ENCODE results near the gene MYO16. TPM values are rescaled to one million over a fixed set of nuclear protein-coding genes. Genes with fewer than 3 reads are reported as not detected.
A peak's percentile ranks its signal among the peaks of the same experiment; 100 is the strongest.

The MYO16 gene
- total and polyA plus RNA-seq, 2 of the 4 experiments (the other 2 are of a cell fraction), result under 0.01 to 0.03 TPM

DNA sequence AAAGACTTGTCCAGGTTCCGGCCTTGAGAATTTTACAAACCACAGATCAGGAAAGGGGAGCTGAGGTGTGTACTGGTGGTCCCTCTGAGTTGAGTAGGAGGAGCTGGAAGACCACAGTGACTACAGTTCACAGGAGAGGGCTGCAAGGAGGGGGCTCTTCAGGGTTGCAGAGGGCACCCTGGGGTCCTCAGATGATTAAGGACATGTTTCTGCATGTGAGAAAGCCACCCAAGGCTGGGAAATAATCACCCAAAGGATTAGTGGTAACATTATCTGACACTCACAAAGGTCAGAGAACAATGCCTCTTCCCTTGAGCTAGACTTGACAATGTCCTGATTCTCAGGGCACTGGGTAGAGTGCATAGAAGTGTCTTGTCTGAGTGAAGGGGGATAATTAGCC is 616.6 kb downstream of the MYO16 start:
- intact Hi-C loops (cut with micrococcal nuclease) (no loop called here), dilution Hi-C loops (cut with HindIII; ENCODE audit: low sequenced_read_pairs, unreplicated experiment) (no loop called here), in situ Hi-C loops (cut with MboI; ENCODE audit: low sequenced_read_pairs) (no loop called here)
- Histone ChIP-seq H3K9me1 (ENCODE audit: insufficient read depth, low read length) (peaks cover 3% of the 10 kb centered on the region), H3K4me2 (ENCODE audit: low read depth, low read length) (no peak overlapping the region), H3K14ac (replicated peaks; ENCODE audit: low read depth, low read length) (no peak overlapping the region), H2BK5ac (ENCODE audit: low read depth, low read length, poor library complexity, severe bottlenecking) (no peak overlapping the region), H2AK5ac (ENCODE audit: low read depth, low read length) (0 out of 2 replicates have a peak overlapping the region, but pooled peaks have one; percentile 27), H3K9me3 (ENCODE audit: control insufficient read depth, insufficient read depth, low read length) (no peaks in the 10 kb centered on the region; the same call in 1 of the 2 replicates), H4K91ac (ENCODE audit: insufficient read depth, low read depth, low read length) (no peak overlapping the region), H2BK20ac (ENCODE audit: low read depth, low read length) (0 out of 2 replicates have a peak overlapping the region, but pooled peaks have one; percentile 14), H3K79me1 (ENCODE audit: low read depth in 1 of 2, low read length in 2 of 2) (no peaks in the 10 kb centered on the region), H4K8ac (ENCODE audit: low read depth in 2 of 2, low read length in 2 of 2) (no peak overlapping the region), H3K4ac (ENCODE audit: low read depth, low read length) (peak overlapping the region; percentile 41; the same call in 1 of the 2 replicates), H3K27me3 (ENCODE audit: control insufficient read depth, insufficient read depth, low read length) (no peaks in the 10 kb centered on the region), H2AFZ (replicated peaks; ENCODE audit: low read length, poor library complexity) (no peak overlapping the region), H3K36me3 (ENCODE audit: control insufficient read depth, insufficient read depth, low read length) (no peaks in the 10 kb centered on the region), H4K5ac (ENCODE audit: low read depth, low read length) (no peak overlapping the region; the same call in 1 of the 2 replicates), H3K23ac (ENCODE audit: low read depth, low read length) (no peak overlapping the region), H3K4me3 (ENCODE audit: insufficient read depth, low read depth, low read length) (no peak overlapping the region), H2BK15ac (ENCODE audit: low read depth, low read length) (peak overlapping the region; percentile 63; the same call in 1 of the 3 replicates), H4K20me1 (ENCODE audit: insufficient read depth, low read length) (no peaks in the 10 kb centered on the region), H3K56ac (ENCODE audit: extremely low read depth, insufficient read depth, low read length) (no peak overlapping the region), H2BK120ac (ENCODE audit: low read depth, low read length) (peak overlapping the region; percentile 42; the same call in 1 of the 2 replicates), H3K27ac (ENCODE audit: insufficient read depth, low read length) (no peak overlapping the region), H2AK9ac (replicated peaks; ENCODE audit: low read depth, low read length, poor library complexity) (no peak overlapping the region), H3K9ac (ENCODE audit: low read depth, low read length) (no peak overlapping the region), H3K18ac (ENCODE audit: low read depth, low read length) (peak overlapping the region; percentile 61; the same call in 1 of the 2 replicates), H3K4me1 (ENCODE audit: control insufficient read depth, insufficient read depth, low read length) (peaks cover 5% of the 10 kb centered on the region; the same call in 1 of the 2 replicates)
- no CpG with 5 or more reads among the region's 1 CpG for whole genome bisulfite sequencing, 2 experiments (ENCODE audit: extremely low coverage in 2 of 2, insufficient read length in 1 of 2)
- TF ChIP-seq FOS (IDR thresholded peaks at IDR 0.05; ENCODE audit: low read depth, low read length), result no peak
- no peak for TF ChIP-seq RAD21 (IDR thresholded peaks at IDR 0.05; ENCODE audit: low read length)
- TF ChIP-seq SMC3 (IDR thresholded peaks at IDR 0.05; ENCODE audit: low read depth, low read length), result no peak
- TF ChIP-seq CHD1 (IDR thresholded peaks at IDR 0.05; ENCODE audit: low read depth, low read length), result no peak
- TF ChIP-seq BHLHE40 (IDR thresholded peaks at IDR 0.05; ENCODE audit: low read depth, low read length), result no peak
- TF ChIP-seq, protein P1, sequence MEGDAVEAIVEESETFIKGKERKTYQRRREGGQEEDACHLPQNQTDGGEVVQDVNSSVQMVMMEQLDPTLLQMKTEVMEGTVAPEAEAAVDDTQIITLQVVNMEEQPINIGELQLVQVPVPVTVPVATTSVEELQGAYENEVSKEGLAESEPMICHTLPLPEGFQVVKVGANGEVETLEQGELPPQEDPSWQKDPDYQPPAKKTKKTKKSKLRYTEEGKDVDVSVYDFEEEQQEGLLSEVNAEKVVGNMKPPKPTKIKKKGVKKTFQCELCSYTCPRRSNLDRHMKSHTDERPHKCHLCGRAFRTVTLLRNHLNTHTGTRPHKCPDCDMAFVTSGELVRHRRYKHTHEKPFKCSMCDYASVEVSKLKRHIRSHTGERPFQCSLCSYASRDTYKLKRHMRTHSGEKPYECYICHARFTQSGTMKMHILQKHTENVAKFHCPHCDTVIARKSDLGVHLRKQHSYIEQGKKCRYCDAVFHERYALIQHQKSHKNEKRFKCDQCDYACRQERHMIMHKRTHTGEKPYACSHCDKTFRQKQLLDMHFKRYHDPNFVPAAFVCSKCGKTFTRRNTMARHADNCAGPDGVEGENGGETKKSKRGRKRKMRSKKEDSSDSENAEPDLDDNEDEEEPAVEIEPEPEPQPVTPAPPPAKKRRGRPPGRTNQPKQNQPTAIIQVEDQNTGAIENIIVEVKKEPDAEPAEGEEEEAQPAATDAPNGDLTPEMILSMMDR (conservative IDR thresholded peaks at IDR 0.05; ENCODE audit: low read depth, low read length), result no peak
- TF ChIP-seq MAZ (IDR thresholded peaks at IDR 0.05; ENCODE audit: borderline replicate concordance, low read depth, low read length), result no peak
- TF ChIP-seq CEBPB (IDR thresholded peaks at IDR 0.05; ENCODE audit: low read depth, low read length), result no peak
- TF ChIP-seq ELK1 (IDR thresholded peaks at IDR 0.05; ENCODE audit: borderline replicate concordance, low read depth, low read length), result no peak
- TF ChIP-seq RFX5 (IDR thresholded peaks at IDR 0.05; ENCODE audit: low read depth, low read length), result no peak
- no peak for TF ChIP-seq MAFK (IDR thresholded peaks at IDR 0.05; ENCODE audit: low read depth, low read length)
- TF ChIP-seq NFE2L2 (IDR thresholded peaks at IDR 0.05; ENCODE audit: low read depth, low read length), result no peak
- no peak for TF ChIP-seq USF2 (IDR thresholded peaks at IDR 0.05; ENCODE audit: low read depth, low read length)
- no peak for TF ChIP-seq POLR2A (IDR thresholded peaks at IDR 0.05; ENCODE audit: low read depth, low read length)
- TF ChIP-seq MXI1 (IDR thresholded peaks at IDR 0.05; ENCODE audit: borderline replicate concordance, low read depth, low read length), result no peak
- no peak for TF ChIP-seq RCOR1 (IDR thresholded peaks at IDR 0.05; ENCODE audit: insufficient replicate concordance, low read length)
- ChIA-PET CTCF (no interaction called here), POLR2A (ENCODE audit: unreplicated experiment) (interaction anchor here (0.5 kb wide), 1 partner anchor 91 kb away, joined by 3 read pairs; no protein-coding TSS in a partner anchor)
- DNase-seq, result no peak
- BruUV-seq (replicated peaks), result no TSS peak
- no peak for ATAC-seq (ENCODE audit: low read depth)
